Stimulated activated naive B cell treated with anti-CD40 and anti-IgM and Interleukin-4, amounts not matched to agents 10 μg/mL and 1 μg/mL and 100 μg/mL, for 72 hours (primary cell): ENCODE measurements around the gene ANXA2R.
"Not testable (repeated sequence)": the region's sequence is repeated elsewhere in the genome, so short reads cannot be mapped to it uniquely, and the experiment has no call there.

Source experiments
- ATAC-seq, 2 donors: fragments of 150-1000 bp; cut with Tn5 transposase; replicated peaks; 2 replicates each; pipeline ENCODE4 v1.10.0; 2021; ENCODE audit warnings: moderate library complexity in 1 of 2
- DNase-seq: peaks from one replicate; pipeline ENCODE4 v3.0.0; 2021
- H3K27ac Mint-ChIP-seq: one replicate; pipeline ENCODE4 v1.8.0; 2022; ENCODE audit warnings: mild to moderate bottlenecking, mixed read lengths
- H3K27me3 Mint-ChIP-seq, 2 donors: one replicate each; pipeline ENCODE4 v1.8.0; 2022; ENCODE audit warnings: mixed read lengths in 2 of 2
- H3K36me3 Mint-ChIP-seq, 2 donors: one replicate each; pipeline ENCODE4 v1.8.0; 2022; ENCODE audit warnings: mixed read lengths in 2 of 2, mild to moderate bottlenecking in 1 of 2
- H3K4me1 Mint-ChIP-seq, 2 donors: one replicate each; pipeline ENCODE4 v1.8.0; 2022; ENCODE audit warnings: mixed read lengths in 2 of 2, mild to moderate bottlenecking in 1 of 2
- H3K4me3 Mint-ChIP-seq, 2 donors: one replicate each; pipeline ENCODE4 v1.8.0; 2022; ENCODE audit warnings: mild to moderate bottlenecking in 2 of 2, mixed read lengths in 2 of 2, moderate library complexity in 1 of 2
- H3K9me3 Mint-ChIP-seq, 2 donors: one replicate each; pipeline ENCODE4 v1.8.0; 2022; ENCODE audit warnings: mixed read lengths in 2 of 2, mild to moderate bottlenecking in 1 of 2

Gene ANXA2R, protein sequence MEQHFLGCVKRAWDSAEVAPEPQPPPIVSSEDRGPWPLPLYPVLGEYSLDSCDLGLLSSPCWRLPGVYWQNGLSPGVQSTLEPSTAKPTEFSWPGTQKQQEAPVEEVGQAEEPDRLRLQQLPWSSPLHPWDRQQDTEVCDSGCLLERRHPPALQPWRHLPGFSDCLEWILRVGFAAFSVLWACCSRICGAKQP

DNA sequence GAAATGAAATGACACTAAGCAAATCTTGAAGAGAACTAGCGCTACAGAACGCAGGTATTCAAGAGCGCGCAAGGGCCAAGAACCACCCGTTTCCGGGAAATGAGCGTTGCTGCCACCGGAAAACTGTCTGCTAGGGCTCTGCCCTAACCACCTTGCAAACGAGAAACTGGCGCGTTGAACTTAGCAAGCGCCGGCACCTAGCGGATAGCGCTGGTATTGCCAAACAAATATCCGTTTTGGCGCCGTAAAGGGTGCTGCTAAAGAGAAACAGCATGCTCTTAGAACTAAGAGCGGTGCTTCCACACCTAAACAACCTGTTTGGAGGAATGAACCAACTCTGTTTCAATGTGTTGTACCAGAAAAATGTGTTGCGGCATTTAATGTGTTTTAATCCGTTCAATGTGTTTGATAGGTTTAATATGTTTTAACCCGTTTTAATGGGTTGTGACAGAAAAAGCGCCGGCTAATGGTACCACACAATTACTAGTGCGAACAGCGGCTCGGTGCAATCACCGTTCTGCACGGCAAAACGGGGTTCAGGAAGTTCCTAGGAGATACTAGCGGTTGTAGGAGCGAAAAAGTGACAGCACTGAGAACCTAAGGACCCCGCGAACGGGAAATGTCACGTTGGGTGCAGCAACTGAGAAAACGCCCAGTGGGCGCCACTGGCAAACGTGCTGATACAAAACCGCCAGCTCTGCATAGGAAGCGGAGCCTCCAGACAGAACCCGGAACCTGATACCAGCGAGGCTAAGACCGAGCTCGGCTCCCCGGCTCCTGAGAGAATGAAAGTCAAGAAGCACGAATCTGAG is at the start of gene ANXA2R:
Gene ANXA2R, minus strand, starts transcription at position 33 of the 812 bp plus-strand sequence. CDS start 273 bp downstream, outside the sequence.
- Mint-ChIP-seq H3K36me3 (no peaks in the 10 kb centered on the region), H3K9me3 (no peaks in the 10 kb centered on the region), H3K27me3 (no peaks in the 10 kb centered on the region), H3K4me3 (peak within 1 kb of the TSS; percentile 84 to 96), H3K4me1 (peaks cover 23 to 47% of the 10 kb centered on the region in 2 donors), H3K27ac (peak within 1 kb of the TSS; percentile 99)
- ATAC-seq (peak; percentile 60 to 61), DNase-seq (peak; percentile 95)

DNA sequence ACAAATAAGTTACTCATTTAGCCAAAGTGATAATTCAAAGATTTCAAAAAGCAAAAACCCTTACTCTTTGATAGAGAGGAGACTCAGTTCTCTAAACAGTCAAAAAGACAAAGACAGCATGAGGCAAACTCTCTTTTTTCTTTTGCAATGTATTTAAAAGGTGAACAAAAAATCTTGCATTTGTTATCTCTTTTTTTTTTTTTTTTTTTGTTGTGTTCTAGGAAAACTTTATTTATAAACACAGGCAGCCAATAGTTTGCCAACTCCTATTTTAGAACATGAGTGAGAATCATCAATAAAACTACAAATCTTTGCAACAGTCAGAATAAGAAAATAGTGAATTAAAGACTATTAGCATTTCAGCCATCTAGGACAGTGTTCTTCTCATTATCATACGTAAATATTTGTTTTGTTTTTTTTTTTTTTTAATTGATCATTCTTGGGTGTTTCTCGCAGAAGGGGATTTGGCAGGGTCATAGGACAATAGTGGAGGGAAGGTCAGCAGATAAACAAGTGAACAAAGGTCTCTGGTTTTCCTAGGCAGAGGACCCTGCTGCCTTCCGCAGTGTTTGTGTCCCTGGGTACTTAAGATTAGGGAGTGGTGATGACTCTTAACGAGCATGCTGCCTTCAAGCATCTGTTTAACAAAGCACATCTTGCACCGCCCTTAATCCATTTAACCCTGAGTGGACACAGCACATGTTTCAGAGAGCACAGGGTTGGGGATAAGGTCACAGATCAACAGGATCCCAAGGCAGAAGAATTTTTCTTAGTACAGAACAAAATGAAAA is 46.2 kb upstream of the ANXA2R start:
- DNase-seq, ATAC-seq, H3K4me3 Mint-ChIP-seq, H3K9me3 Mint-ChIP-seq, H3K27ac Mint-ChIP-seq, H3K27me3 Mint-ChIP-seq, H3K4me1 Mint-ChIP-seq: not testable (repeated sequence)
- H3K36me3 Mint-ChIP-seq: peaks cover under 1 to 15% of the 10 kb centered on the region in 2 donors

DNA sequence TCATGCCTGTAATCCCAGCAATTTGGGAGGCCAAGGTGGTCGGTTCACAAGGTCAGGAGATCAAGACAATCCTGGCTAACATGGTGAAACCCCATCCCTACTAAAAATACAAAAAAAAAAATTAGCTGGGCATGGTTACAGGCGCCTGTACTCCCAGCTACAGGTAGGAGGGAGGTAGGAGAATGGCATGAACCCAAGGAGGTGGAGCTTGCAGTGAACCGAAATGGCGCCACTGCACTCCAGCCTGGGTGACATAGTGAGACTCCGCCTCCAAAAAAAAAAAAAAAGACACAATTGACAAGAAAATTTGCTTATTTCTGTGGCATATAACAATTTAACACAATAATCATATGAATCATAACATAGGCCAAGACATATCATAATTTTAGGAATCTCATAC is 45.3 kb upstream of the ANXA2R start:
- DNase-seq (no peak), ATAC-seq (no peak)
- Mint-ChIP-seq H3K9me3 (no peaks in the 10 kb centered on the region), H3K4me3 (no peak overlapping the region), H3K27ac (no peak overlapping the region), H3K27me3 (no peaks in the 10 kb centered on the region), H3K4me1 (no peaks in the 10 kb centered on the region), H3K36me3 (peaks cover 6 to 21% of the 10 kb centered on the region in 2 donors)

GRCh38 chr5:43084468-43084867 is 44.3 kb upstream of the ANXA2R start:
- H3K9me3 Mint-ChIP-seq, H3K4me1 Mint-ChIP-seq, H3K4me3 Mint-ChIP-seq, H3K27me3 Mint-ChIP-seq, DNase-seq, H3K27ac Mint-ChIP-seq, ATAC-seq: not testable (repeated sequence)
- H3K36me3 Mint-ChIP-seq: peaks cover 9 to 21% of the 10 kb centered on the region in 2 donors

- not testable (repeated sequence) for H3K4me3 Mint-ChIP-seq, DNase-seq, H3K27me3 Mint-ChIP-seq, H3K4me1 Mint-ChIP-seq, ATAC-seq, H3K27ac Mint-ChIP-seq, H3K9me3 Mint-ChIP-seq
- peaks cover 17 to 35% of the 10 kb centered on the region in 2 donors for H3K36me3 Mint-ChIP-seq
Measured at GRCh38 chr5:43081345-43081744, 41.2 kb upstream of the ANXA2R start.

DNA sequence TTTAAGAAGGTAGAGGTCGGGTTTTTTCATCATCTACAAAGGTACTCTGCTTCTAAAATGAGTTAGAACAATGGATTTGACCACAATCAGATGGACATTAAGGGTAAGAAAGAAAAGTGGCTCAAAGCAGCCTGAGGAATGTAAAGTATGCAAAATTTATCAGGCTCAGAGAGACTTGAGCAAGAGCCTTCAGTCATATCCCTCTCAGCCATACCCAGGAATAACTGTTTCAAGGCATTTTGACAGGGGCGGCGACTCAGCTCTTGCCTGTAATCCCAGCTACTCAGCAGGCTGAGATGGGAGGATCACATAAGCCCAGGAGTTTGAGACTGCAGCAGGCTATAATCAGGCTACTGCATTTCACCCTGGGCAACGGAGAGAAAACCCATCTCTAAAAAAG is 38.8 kb upstream of the ANXA2R start:
- DNase-seq: no peak
- no peak for ATAC-seq
- H3K9me3 Mint-ChIP-seq: peaks cover 2 to 3% of the 10 kb centered on the region in 2 donors
- no peak overlapping the region for H3K4me3 Mint-ChIP-seq
- H3K27ac Mint-ChIP-seq: no peak overlapping the region
- H3K36me3 Mint-ChIP-seq: peaks cover 32 to 41% of the 10 kb centered on the region in 2 donors
- no peaks in the 10 kb centered on the region for H3K27me3 Mint-ChIP-seq
- peaks cover 18 to 26% of the 10 kb centered on the region in 2 donors for H3K4me1 Mint-ChIP-seq

GRCh38 chr5:43077446-43078191 is 37.5 kb upstream of the ANXA2R start:
- H3K27me3 Mint-ChIP-seq, H3K9me3 Mint-ChIP-seq, DNase-seq, H3K27ac Mint-ChIP-seq, H3K4me3 Mint-ChIP-seq, ATAC-seq: not testable (repeated sequence)
- H3K36me3 Mint-ChIP-seq: peaks cover 41 to 46% of the 10 kb centered on the region in 2 donors
- peaks cover 25 to 34% of the 10 kb centered on the region in 2 donors for H3K4me1 Mint-ChIP-seq

DNA sequence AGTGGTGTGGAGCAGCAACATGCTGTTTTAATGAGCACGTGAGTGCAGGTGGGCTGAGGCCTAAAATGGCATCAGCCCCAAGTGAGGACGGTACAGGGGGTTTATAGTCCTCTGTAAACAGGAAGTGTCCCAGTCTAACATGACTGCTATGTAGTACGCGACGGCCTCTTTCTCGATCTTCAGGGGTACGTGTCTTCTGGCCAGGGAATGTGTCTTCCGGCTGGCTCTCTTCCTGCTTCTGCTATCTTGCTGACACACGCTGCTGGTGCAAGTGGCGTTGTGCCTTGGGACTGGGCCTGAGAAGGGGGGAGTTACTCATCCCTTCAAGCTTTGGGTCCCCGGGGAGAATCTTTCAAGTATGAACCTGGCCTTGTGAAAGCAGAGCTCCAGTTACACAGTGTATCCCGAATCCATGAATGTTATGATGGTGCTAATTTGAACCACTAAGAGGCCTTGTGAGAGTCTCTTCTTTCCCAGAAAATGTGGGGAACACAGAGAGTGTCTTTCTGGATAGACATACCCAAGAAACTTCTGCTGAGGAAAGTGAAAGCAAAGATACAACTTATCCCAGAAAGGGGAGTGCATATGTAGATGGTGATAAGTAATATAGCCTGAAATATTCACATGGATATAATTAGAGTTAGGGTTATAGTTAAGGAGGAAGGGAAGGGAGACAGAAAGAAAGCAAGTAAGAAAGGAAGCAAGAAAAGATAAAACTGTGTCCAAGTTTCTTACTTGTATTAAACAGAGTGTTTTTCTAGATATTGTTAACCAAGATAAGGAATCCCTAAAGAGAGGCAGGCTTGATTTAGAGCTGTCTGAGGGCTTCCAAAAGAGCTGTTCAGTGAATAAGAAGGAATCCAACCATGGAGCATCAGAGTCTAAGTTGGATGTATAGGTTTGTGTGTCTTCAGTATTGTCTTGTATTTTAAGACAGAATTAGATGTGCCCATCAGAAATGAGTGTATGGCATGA is 35.5 kb upstream of the ANXA2R start:
- H3K36me3 Mint-ChIP-seq: peaks cover 47 to 48% of the 10 kb centered on the region in 2 donors
- H3K27me3 Mint-ChIP-seq: no peaks in the 10 kb centered on the region
- DNase-seq (no peak), ATAC-seq (no peak)
- H3K4me1 Mint-ChIP-seq: peaks cover 31 to 38% of the 10 kb centered on the region in 2 donors
- H3K27ac Mint-ChIP-seq: peak overlapping the region; percentile 20
- peaks cover 3 to 5% of the 10 kb centered on the region in 2 donors for H3K9me3 Mint-ChIP-seq
- no peak overlapping the region for H3K4me3 Mint-ChIP-seq

DNA sequence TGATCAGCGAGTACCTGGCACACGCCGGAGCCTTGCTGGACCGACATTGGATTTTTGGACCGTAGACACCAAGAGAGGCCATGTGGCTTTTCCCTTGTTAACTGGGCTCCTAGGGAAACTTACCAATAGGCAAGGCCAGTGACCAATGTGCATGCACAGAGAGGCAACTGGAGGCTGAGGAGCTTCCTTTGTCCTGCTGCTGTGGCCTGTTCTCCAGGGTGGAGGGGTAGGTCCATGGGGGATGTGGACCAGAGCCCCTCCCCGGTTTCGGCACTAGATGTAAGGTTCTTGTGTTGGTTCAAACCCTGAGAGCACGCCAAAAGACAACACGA is 34.8 kb upstream of the ANXA2R start:
- DNase-seq: no peak
- Mint-ChIP-seq H3K9me3 (peaks cover 3 to 5% of the 10 kb centered on the region in 2 donors), H3K4me1 (peaks cover 32 to 38% of the 10 kb centered on the region in 2 donors), H3K27me3 (no peaks in the 10 kb centered on the region), H3K36me3 (peaks cover 47 to 50% of the 10 kb centered on the region in 2 donors), H3K27ac (no peak overlapping the region), H3K4me3 (no peak overlapping the region)
- no peak for ATAC-seq

GRCh38 chr5:43073597-43074546 is 33.8 kb upstream of the ANXA2R start:
- Mint-ChIP-seq H3K27me3 (no peaks in the 10 kb centered on the region), H3K36me3 (peaks cover 48 to 52% of the 10 kb centered on the region in 2 donors), H3K9me3 (peaks cover 3 to 5% of the 10 kb centered on the region in 2 donors), H3K4me1 (peaks cover 32 to 40% of the 10 kb centered on the region in 2 donors), H3K27ac (no peak overlapping the region), H3K4me3 (peak overlapping the region in 1 of 2 donors; percentile 1)
- peak in 1 of 2 donors; percentile 42 for ATAC-seq
- no peak for DNase-seq

GRCh38 chr5:43069401-43069720 is 29.2 kb upstream of the ANXA2R start:
- Mint-ChIP-seq H3K36me3 (peaks cover 36 to 52% of the 10 kb centered on the region in 2 donors), H3K4me1 (peaks cover 40 to 43% of the 10 kb centered on the region in 2 donors)
- not testable (repeated sequence) for H3K9me3 Mint-ChIP-seq, H3K27me3 Mint-ChIP-seq, ATAC-seq, H3K4me3 Mint-ChIP-seq, DNase-seq, H3K27ac Mint-ChIP-seq

DNA sequence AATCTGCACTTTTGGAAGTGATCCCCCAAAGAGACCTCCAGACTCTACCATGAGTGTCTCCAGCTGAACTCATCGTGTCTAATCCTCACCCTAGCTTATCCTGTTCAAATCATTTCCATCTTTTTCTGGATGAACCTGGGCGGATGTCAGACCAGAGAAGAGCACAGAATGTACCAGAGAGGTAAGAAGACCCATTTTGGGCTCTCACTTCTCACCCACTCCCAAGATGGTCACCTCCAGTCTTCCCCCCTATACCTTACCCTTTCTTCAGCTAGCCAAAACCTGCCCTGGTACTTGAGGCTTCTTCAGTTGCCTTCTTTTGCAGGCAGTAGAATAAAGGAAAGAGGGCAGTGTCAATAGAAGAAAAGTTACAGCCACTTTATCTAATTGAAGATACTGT is 27.9 kb upstream of the ANXA2R start:
- H3K36me3 Mint-ChIP-seq: peaks cover 25 to 40% of the 10 kb centered on the region in 2 donors
- no peaks in the 10 kb centered on the region for H3K27me3 Mint-ChIP-seq
- DNase-seq (no peak), ATAC-seq (no peak)
- no peaks in the 10 kb centered on the region for H3K9me3 Mint-ChIP-seq
- H3K4me3 Mint-ChIP-seq: peak overlapping the region; percentile 93 to 100
- H3K27ac Mint-ChIP-seq: peak overlapping the region; percentile 100
- peaks cover 32 to 40% of the 10 kb centered on the region in 2 donors for H3K4me1 Mint-ChIP-seq
